Sigmoid colon (tissue), 4 donors: ENCODE measurements around the gene ALB.
"Not testable (repeated sequence)": the region's sequence is repeated elsewhere in the genome, so short reads cannot be mapped to it uniquely, and the experiment has no call there.

Experiments used
- POLR2A ChIP-seq, 2 donors: fragments of 450-650 bp; IDR thresholded peaks; one replicate each; pipeline ENCODE4 v1.6.1; 2016; ENCODE audit warnings: antibody characterized with exemption in 2 of 2, mild to moderate bottlenecking in 2 of 2, moderate library complexity in 2 of 2
- POLR2AphosphoS5 ChIP-seq, 4 donors: sonication (generic); formaldehyde crosslinking; IDR thresholded peaks; one replicate each; pipeline ENCODE4 v1.6.1; 2017; ENCODE audit warnings: antibody characterized with exemption in 4 of 4
- TF ChIP-seq, protein P1 (sequence below), 4 experiments: fragments of 450-650 bp in 3 of 4; fragments of 200-600 bp in 1 of 4; IDR thresholded peaks; one replicate each; pipeline ENCODE4 v1.5.1; 2016 to 2019; ENCODE audit warnings: antibody characterized with exemption in 4 of 4, mild to moderate bottlenecking in 3 of 4, moderate library complexity in 2 of 4

DNA sequence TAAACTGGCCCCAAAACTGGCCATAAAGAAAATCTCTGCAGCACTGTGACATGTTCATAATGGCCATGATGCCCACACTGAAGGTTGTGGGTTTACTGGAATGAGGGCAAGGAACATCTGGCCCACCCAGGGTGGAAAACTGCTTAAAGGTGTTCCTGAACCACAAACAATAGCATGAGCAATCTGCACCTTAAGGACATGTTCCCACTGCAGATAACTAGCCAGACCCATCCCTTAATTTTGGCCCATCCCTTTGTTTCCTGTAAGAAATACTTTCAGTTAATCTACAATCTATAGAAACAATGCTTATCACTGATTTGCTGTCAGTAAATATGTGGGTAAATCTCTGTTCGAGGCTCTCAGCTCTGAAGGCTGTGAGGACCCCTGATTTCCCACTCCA is 46.9 kb upstream of the ALB start:
- TF ChIP-seq POLR2AphosphoS5, POLR2A (IDR thresholded peaks at IDR 0.05): not testable (repeated sequence)
- TF ChIP-seq, protein P1, sequence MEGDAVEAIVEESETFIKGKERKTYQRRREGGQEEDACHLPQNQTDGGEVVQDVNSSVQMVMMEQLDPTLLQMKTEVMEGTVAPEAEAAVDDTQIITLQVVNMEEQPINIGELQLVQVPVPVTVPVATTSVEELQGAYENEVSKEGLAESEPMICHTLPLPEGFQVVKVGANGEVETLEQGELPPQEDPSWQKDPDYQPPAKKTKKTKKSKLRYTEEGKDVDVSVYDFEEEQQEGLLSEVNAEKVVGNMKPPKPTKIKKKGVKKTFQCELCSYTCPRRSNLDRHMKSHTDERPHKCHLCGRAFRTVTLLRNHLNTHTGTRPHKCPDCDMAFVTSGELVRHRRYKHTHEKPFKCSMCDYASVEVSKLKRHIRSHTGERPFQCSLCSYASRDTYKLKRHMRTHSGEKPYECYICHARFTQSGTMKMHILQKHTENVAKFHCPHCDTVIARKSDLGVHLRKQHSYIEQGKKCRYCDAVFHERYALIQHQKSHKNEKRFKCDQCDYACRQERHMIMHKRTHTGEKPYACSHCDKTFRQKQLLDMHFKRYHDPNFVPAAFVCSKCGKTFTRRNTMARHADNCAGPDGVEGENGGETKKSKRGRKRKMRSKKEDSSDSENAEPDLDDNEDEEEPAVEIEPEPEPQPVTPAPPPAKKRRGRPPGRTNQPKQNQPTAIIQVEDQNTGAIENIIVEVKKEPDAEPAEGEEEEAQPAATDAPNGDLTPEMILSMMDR (IDR thresholded peaks at IDR 0.05): not testable (repeated sequence)
